CD4-positive, alpha-beta T cell (primary cell): ENCODE data around the gene RAD51. TPM values are rescaled to one million over a fixed set of nuclear protein-coding genes. Genes with fewer than 3 reads are reported as not detected.
A peak's percentile ranks its signal among the peaks of the same experiment; 100 is the strongest.
"Not testable (repeated sequence)": the region's sequence is repeated elsewhere in the genome, so short reads cannot be mapped to it uniquely, and the experiment has no call there.

ENCODE experiments used
- ATAC-seq: fragments of 200-7000 bp; cut with Tn5 transposase; one replicate; pipeline ENCODE4 v1.10.0; 2022; ENCODE audit warnings: mild to moderate bottlenecking; ENCODE audit not compliant: poor library complexity
- CTCF ChIA-PET: fragments of 350-600 bp; sonication (Branson Sonifier 250); formaldehyde crosslinking; loops from one replicate; lab custom pipeline; 2021; ENCODE audit warnings: antibody characterized with exemption, inconsistent platforms; lab: Charles Lee
- POLR2A ChIA-PET: fragments of 350-600 bp; sonication (Branson Sonifier 250); formaldehyde crosslinking; loops from one replicate; lab custom pipeline; 2021; ENCODE audit warnings: antibody characterized with exemption, inconsistent platforms; lab: Charles Lee
- DNase-seq, 14 experiments: peaks; one replicate each; pipeline ENCODE4 v3.0.0-alpha.2; 2013 to 2020; ENCODE audit warnings: mixed read lengths in 2 of 14
- H3K27ac ChIP-seq, 2 donors: one replicate each; pipeline versions ENCODE4 v1.5.1 to v1.7.0; 2013; ENCODE audit warnings: low read length in 2 of 2, low read depth in 1 of 2, mild to moderate bottlenecking in 1 of 2
- H3K27me3 ChIP-seq, 2 experiments: 1 replicate in 1 of 2; 2 replicates in 1 of 2; pipeline versions ENCODE4 v1.6.1 to v1.7.0; 2013; ENCODE audit warnings: low read length in 2 of 2, control low read depth in 1 of 2, mild to moderate bottlenecking in 1 of 2, moderate library complexity in 1 of 2; ENCODE audit not compliant: insufficient read depth in 2 of 2, control insufficient read depth in 1 of 2
- H3K36me3 ChIP-seq: one replicate; pipeline ENCODE4 v1.6.1; 2013; ENCODE audit warnings: low read length, control low read depth; ENCODE audit not compliant: insufficient read depth
- H3K4me1 ChIP-seq: one replicate; pipeline ENCODE4 v1.6.1; 2013; ENCODE audit warnings: low read length, control low read depth; ENCODE audit not compliant: insufficient read depth
- H3K4me3 ChIP-seq: one replicate; pipeline ENCODE4 v1.5.1; 2013; ENCODE audit warnings: mild to moderate bottlenecking, low read length, moderate library complexity
- H3K9me3 ChIP-seq, 2 experiments: 1 replicate in 1 of 2; 2 replicates in 1 of 2; pipeline versions ENCODE4 v1.6.1 to v1.7.0; 2013; ENCODE audit warnings: low read length in 2 of 2, mild to moderate bottlenecking in 2 of 2, control low read depth in 1 of 2, moderate library complexity in 1 of 2; ENCODE audit not compliant: control insufficient read depth in 1 of 2, insufficient read depth in 1 of 2
- H3K27ac Mint-ChIP-seq: one replicate; pipeline ENCODE4 v1.8.0; 2020; ENCODE audit warnings: mixed read lengths
- H3K27me3 Mint-ChIP-seq: one replicate; pipeline ENCODE4 v1.8.0; 2021; ENCODE audit warnings: mixed read lengths
- H3K36me3 Mint-ChIP-seq: one replicate; pipeline ENCODE4 v1.8.0; 2021; ENCODE audit warnings: low read depth, mixed read lengths
- H3K4me1 Mint-ChIP-seq: one replicate; pipeline ENCODE4 v1.8.0; 2021; ENCODE audit warnings: low read depth, mixed read lengths
- H3K4me3 Mint-ChIP-seq: one replicate; pipeline ENCODE4 v1.8.0; 2020; ENCODE audit warnings: mild to moderate bottlenecking, mixed read lengths
- H3K9me3 Mint-ChIP-seq: one replicate; pipeline ENCODE4 v1.8.0; 2020; ENCODE audit warnings: mixed read lengths
- intact Hi-C, 2 experiments: fragments of 100-400 bp; cut with DNase I in 1 of 2; cut with micrococcal nuclease in 1 of 2; formaldehyde crosslinking; loops; one replicate each; pipeline versions ENCODE4 v1.15.1 to v1.9.0; 2023 to 2025; cut with DNase I, micrococcal nuclease
- total RNA-seq, 174 experiments: library from RNA in 2 of 174; stranded (reverse) in 2 of 174; gene quantifications; one replicate each; pipeline ENCODE4 v1.2.3 and lab custom pipeline; 2021 to 2026
- TF ChIP-seq, protein P1 (sequence below): fragments of 200-600 bp; IDR thresholded peaks from one replicate; pipeline ENCODE4 v1.8.0; 2022; ENCODE audit warnings: antibody characterized with exemption, mild to moderate bottlenecking

RAD51 gene
- total RNA-seq, 2 experiments from 2014 or later, result 0.64 to 1.5 TPM

DNA sequence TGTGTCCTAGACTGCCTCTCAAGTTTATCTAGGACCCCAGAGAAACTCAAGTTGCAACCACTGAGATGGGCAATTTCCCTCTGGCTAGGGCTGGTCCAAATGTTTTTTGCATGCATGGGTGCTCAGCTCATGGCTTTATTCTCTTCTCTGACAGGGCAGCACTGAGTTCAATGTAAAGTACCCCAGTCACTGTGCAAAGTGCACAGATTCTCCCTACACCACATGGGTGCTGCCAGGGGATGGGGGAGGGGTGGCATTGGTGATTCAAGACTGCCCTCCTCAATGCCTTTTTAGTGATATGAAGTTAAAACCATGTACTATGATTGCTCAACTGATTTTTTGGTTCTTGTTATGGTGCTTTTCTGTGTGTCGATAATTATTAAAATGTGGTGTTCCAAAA, 14.8 kb upstream of the RAD51 start:
- H3K27ac Mint-ChIP-seq, result no peak overlapping the region
- TF ChIP-seq, protein P1, sequence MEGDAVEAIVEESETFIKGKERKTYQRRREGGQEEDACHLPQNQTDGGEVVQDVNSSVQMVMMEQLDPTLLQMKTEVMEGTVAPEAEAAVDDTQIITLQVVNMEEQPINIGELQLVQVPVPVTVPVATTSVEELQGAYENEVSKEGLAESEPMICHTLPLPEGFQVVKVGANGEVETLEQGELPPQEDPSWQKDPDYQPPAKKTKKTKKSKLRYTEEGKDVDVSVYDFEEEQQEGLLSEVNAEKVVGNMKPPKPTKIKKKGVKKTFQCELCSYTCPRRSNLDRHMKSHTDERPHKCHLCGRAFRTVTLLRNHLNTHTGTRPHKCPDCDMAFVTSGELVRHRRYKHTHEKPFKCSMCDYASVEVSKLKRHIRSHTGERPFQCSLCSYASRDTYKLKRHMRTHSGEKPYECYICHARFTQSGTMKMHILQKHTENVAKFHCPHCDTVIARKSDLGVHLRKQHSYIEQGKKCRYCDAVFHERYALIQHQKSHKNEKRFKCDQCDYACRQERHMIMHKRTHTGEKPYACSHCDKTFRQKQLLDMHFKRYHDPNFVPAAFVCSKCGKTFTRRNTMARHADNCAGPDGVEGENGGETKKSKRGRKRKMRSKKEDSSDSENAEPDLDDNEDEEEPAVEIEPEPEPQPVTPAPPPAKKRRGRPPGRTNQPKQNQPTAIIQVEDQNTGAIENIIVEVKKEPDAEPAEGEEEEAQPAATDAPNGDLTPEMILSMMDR, result no peak
- H3K4me3 ChIP-seq, result no peak overlapping the region
- H3K9me3 ChIP-seq, result no peaks in the 10 kb centered on the region
- no peaks in the 10 kb centered on the region for H3K27me3 Mint-ChIP-seq
- H3K9me3 Mint-ChIP-seq, result no peaks in the 10 kb centered on the region
- H3K4me1 Mint-ChIP-seq, result peaks cover 6% of the 10 kb centered on the region
- no peaks in the 10 kb centered on the region for H3K36me3 Mint-ChIP-seq
- DNase-seq (no peak), ATAC-seq (no peak)
- no peak overlapping the region for H3K4me3 Mint-ChIP-seq
- H3K27ac ChIP-seq, result no peak overlapping the region
- ChIA-PET POLR2A (no interaction called here), CTCF (interaction anchor here (1.3 to 1.5 kb wide), 2 partner anchors 20 to 111 kb away, joined by 3 to 8 read pairs; no protein-coding TSS in a partner anchor)
- H3K36me3 ChIP-seq, result no peaks in the 10 kb centered on the region
- no peaks in the 10 kb centered on the region for H3K27me3 ChIP-seq
- peaks cover 4% of the 10 kb centered on the region for H3K4me1 ChIP-seq
- intact Hi-C loops, result no loop called here

DNA sequence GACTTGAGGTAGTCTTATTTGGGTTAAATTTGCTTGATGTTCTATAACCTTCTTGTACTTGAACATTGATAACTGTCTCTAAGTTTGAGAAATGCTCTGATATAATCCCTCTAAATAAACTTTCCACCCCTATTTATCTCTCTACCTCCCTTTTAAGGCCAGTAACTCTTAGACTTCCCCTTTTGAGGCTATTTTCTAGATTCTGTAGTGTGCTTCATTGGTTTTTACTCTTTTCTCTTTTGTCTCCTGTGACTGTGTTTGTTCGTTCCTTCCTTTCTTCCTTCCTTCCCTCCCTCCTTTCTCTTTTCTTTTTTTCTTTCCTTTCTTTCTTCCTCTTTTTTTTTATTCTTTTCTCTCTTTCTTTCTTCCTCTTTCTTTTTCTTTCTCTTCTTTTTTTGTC, 14.0 kb upstream of the RAD51 start:
- ATAC-seq, intact Hi-C loops, H3K9me3 Mint-ChIP-seq, H3K4me1 Mint-ChIP-seq, H3K9me3 ChIP-seq, H3K4me3 ChIP-seq, H3K4me1 ChIP-seq, POLR2A ChIA-PET, H3K27ac ChIP-seq, H3K27me3 ChIP-seq, DNase-seq, H3K27ac Mint-ChIP-seq, H3K27me3 Mint-ChIP-seq, H3K36me3 ChIP-seq, CTCF ChIA-PET, H3K4me3 Mint-ChIP-seq, H3K36me3 Mint-ChIP-seq: not testable (repeated sequence)

DNA sequence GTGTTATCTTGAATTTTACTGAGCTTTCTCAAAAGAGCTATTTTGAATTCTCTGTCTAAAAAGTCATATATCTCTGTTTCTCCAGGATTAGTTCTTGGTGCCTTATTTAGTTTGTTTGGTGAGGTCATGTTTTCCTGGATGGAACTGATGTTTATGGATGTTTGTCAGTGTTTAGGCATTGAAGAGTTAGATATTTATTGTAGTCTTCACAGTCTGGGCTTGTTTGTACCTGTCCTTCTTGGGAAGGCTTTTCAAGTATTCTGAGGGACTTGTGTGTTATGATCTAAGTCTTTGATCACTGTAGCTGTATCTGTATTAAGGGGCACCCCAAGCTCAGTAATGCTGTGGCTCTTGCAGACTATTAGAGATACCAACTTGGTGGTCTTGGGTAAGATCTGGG, 10.6 kb upstream of the RAD51 start:
- ChIA-PET CTCF (no interaction called here), POLR2A (interaction anchor here (0.7 kb wide), 1 partner anchor 23 kb away, joined by 3 read pairs; no protein-coding TSS in a partner anchor)
- no peak for ATAC-seq
- H3K4me1 ChIP-seq, result peaks cover under 1% of the 10 kb centered on the region
- no peak for DNase-seq
- H3K36me3 ChIP-seq, result no peaks in the 10 kb centered on the region
- H3K9me3 ChIP-seq, result no peaks in the 10 kb centered on the region
- intact Hi-C loops, result no loop called here
- H3K4me1 Mint-ChIP-seq, result no peaks in the 10 kb centered on the region
- TF ChIP-seq, protein P1, result no peak
- H3K27ac Mint-ChIP-seq, result no peak overlapping the region
- H3K27me3 ChIP-seq, result no peaks in the 10 kb centered on the region
- no peak overlapping the region for H3K27ac ChIP-seq
- H3K9me3 Mint-ChIP-seq, result no peaks in the 10 kb centered on the region
- no peaks in the 10 kb centered on the region for H3K27me3 Mint-ChIP-seq
- H3K4me3 Mint-ChIP-seq, result no peak overlapping the region
- H3K36me3 Mint-ChIP-seq, result no peaks in the 10 kb centered on the region
- no peak overlapping the region for H3K4me3 ChIP-seq

DNA sequence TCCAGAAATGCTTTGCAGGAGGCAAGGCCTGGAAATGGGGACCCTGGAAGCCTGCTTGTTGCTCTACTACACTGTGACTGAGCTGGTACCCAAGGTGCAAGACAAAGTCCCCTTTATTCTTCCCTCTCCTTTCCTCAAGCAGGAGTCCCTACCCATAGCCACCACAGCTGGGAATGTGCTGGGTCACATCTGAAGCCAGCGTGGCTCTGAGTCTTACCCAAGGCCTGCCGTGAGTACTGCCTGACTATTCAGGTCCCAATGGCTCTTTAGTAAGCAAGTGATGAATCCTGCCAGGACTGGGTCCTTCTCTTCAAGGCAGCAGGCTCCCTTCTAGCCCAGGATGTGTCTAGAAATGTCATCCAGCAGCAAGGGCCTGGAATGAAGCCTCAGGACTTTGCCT, 9.6 kb upstream of the RAD51 start:
- peak overlapping the region; percentile 44 for H3K27ac Mint-ChIP-seq
- H3K9me3 Mint-ChIP-seq, result no peaks in the 10 kb centered on the region
- ChIA-PET POLR2A (interaction anchor here (1.6 kb wide), 1 partner anchor 9 kb away, joined by 5 read pairs; the partner anchor contains the start of gene RAD51), CTCF (no interaction called here)
- no peaks in the 10 kb centered on the region for H3K36me3 Mint-ChIP-seq
- no peaks in the 10 kb centered on the region for H3K4me1 Mint-ChIP-seq
- H3K4me3 Mint-ChIP-seq, result no peak overlapping the region
- H3K4me1 ChIP-seq, result no peaks in the 10 kb centered on the region
- intact Hi-C loops, result no loop called here
- H3K9me3 ChIP-seq, result no peaks in the 10 kb centered on the region
- no peak for DNase-seq
- H3K36me3 ChIP-seq, result no peaks in the 10 kb centered on the region
- no peak for ATAC-seq
- TF ChIP-seq, protein P1, result no peak
- H3K27me3 Mint-ChIP-seq, result no peaks in the 10 kb centered on the region
- no peak overlapping the region for H3K4me3 ChIP-seq
- H3K27me3 ChIP-seq, result no peaks in the 10 kb centered on the region
- no peak overlapping the region for H3K27ac ChIP-seq
